Right atrium auricular region (tissue), 2 donors: Measurements from ENCODE around the gene TMEM223. TPM values are rescaled to one million over a fixed set of nuclear protein-coding genes. Genes with fewer than 3 reads are reported as not detected.
"Not testable (repeated sequence)": the region's sequence is repeated elsewhere in the genome, so short reads cannot be mapped to it uniquely, and the experiment has no call there.

Experiments used
- DNase-seq: peaks from one replicate; pipeline ENCODE4 v3.0.0-alpha.2; 2019; ENCODE audit warnings: low spot score
- H3K27ac ChIP-seq, 2 donors: fragments of 200-600 bp; sonication (generic); 1 replicate in 1 of 2; 2 replicates in 1 of 2; pipeline ENCODE4 v1.5.1; 2016 to 2019
- H3K27me3 ChIP-seq, 2 donors: fragments of 200-600 bp; sonication (generic); one replicate each; pipeline versions ENCODE4 v1.5.1 to v1.6.0; 2017 to 2019
- H3K36me3 ChIP-seq: fragments of 200-600 bp; sonication (generic); one replicate; pipeline ENCODE4 v1.5.1; 2016
- H3K4me1 ChIP-seq, 2 donors: fragments of 200-600 bp; sonication (generic); one replicate each; pipeline versions ENCODE4 v1.5.1 to v1.6.0; 2017 to 2019
- H3K4me3 ChIP-seq, 2 donors: fragments of 200-600 bp; sonication (generic); 1 replicate in 1 of 2; 2 replicates in 1 of 2; pipeline ENCODE4 v1.5.1; 2017 to 2019; ENCODE audit warnings: mild to moderate bottlenecking in 1 of 2, moderate library complexity in 1 of 2
- H3K9me3 ChIP-seq, 2 donors: fragments of 200-600 bp; sonication (generic); one replicate each; pipeline ENCODE4 v1.5.1; 2019
- CTCF ChIP-seq, 2 donors: fragments of 200-600 bp; sonication (generic); IDR thresholded peaks; one replicate each; pipeline ENCODE4 v1.5.1; 2019; ENCODE audit warnings: antibody characterized with exemption in 2 of 2
- total RNA-seq, 2 donors: library from RNA; depleted of rRNA; stranded (reverse); fragments of >200 nt; gene quantifications; one replicate each; pipeline ENCODE4 v1.1.0, GENCODE V29; 2016

The TMEM223 gene
- total RNA-seq, result 10 to 100 TPM; 27.7 TPM

GRCh38 chr11:62791501-62792201 is at the start of gene TMEM223:
Gene TMEM223 (minus strand): TSS chr11:62792006. CDS start chr11:62791994, 12 bp downstream.
- Histone ChIP-seq H3K4me1 (peaks cover 0 to 37% of the 10 kb centered on the region in 2 donors), H3K9me3 (no peaks in the 10 kb centered on the region), H3K4me3 (peak within 1 kb of the TSS; percentile 84 to 95), H3K36me3 (peaks cover 54% of the 10 kb centered on the region), H3K27me3 (no peaks in the 10 kb centered on the region), H3K27ac (peak within 1 kb of the TSS; percentile 85 to 86)
- TF ChIP-seq CTCF (IDR thresholded peaks at IDR 0.05), result peak in 1 of 2 donors; percentile 42
- peak; percentile 83 for DNase-seq

- Histone ChIP-seq H3K27ac (peak overlapping the region; percentile 96 to 97), H3K4me1 (peaks cover 0 to 26% of the 10 kb centered on the region in 2 donors), H3K4me3 (peak overlapping the region; percentile 69 to 94)
- peak; percentile 89 for DNase-seq
- H3K27me3 ChIP-seq, H3K9me3 ChIP-seq, H3K36me3 ChIP-seq: not testable (repeated sequence)
Measured at GRCh38 chr11:62840721-62841360, 49.0 kb upstream of the TMEM223 start.

GRCh38 chr11:62839050-62839945 is 47.5 kb upstream of the TMEM223 start, which contains the start of gene WDR74:
Gene WDR74 (minus strand): TSS chr11:62839590. CDS start chr11:62839570, 20 bp downstream.
- H3K9me3 ChIP-seq, result no peaks in the 10 kb centered on the region
- no peaks in the 10 kb centered on the region for H3K27me3 ChIP-seq
- H3K27ac ChIP-seq, result peak within 1 kb of the TSS; percentile 96 to 97
- peak within 1 kb of the TSS; percentile 69 to 94 for H3K4me3 ChIP-seq
- peak; percentile 94 for DNase-seq
- no peak for TF ChIP-seq CTCF (IDR thresholded peaks at IDR 0.05)
- H3K4me1 ChIP-seq, result peaks cover 0 to 26% of the 10 kb centered on the region in 2 donors
- H3K36me3 ChIP-seq, result peaks cover 17% of the 10 kb centered on the region

GRCh38 chr11:62835336-62835735 is 43.5 kb upstream of the TMEM223 start:
- H3K4me1 ChIP-seq, result peaks cover 0 to 38% of the 10 kb centered on the region in 2 donors
- H3K4me3 ChIP-seq, result no peak overlapping the region
- H3K36me3 ChIP-seq, result peaks cover 25% of the 10 kb centered on the region
- H3K27me3 ChIP-seq, result no peaks in the 10 kb centered on the region
- TF ChIP-seq CTCF (IDR thresholded peaks at IDR 0.05), result no peak
- no peak for DNase-seq
- H3K27ac ChIP-seq, result no peak overlapping the region
- no peaks in the 10 kb centered on the region for H3K9me3 ChIP-seq

- Histone ChIP-seq H3K27ac (peak within 1 kb of the TSS; percentile 96 to 98), H3K4me3 (peak within 1 kb of the TSS; percentile 92 to 93), H3K27me3 (no peaks in the 10 kb centered on the region), H3K9me3 (no peaks in the 10 kb centered on the region), H3K4me1 (peaks cover 0 to 40% of the 10 kb centered on the region in 2 donors), H3K36me3 (peaks cover 29% of the 10 kb centered on the region)
- no peak for TF ChIP-seq CTCF (IDR thresholded peaks at IDR 0.05)
- DNase-seq, result no peak
Measured at GRCh38 chr11:62832336-62833234, 40.8 kb upstream of the TMEM223 start, which contains the start of gene TEX54. Gene TEX54 (minus strand): TSS chr11:62832841.
